HG02623 (cell line): Measurements from ENCODE around the gene ZFP91.

Experiments used
- ATAC-seq: cut with Tn5 transposase; IDR thresholded peaks from one replicate; pipeline ENCODE4 v1.9.1; 2021; ENCODE audit warnings: moderate library complexity; ENCODE audit not compliant: unreplicated experiment

The ZFP91 gene

DNA sequence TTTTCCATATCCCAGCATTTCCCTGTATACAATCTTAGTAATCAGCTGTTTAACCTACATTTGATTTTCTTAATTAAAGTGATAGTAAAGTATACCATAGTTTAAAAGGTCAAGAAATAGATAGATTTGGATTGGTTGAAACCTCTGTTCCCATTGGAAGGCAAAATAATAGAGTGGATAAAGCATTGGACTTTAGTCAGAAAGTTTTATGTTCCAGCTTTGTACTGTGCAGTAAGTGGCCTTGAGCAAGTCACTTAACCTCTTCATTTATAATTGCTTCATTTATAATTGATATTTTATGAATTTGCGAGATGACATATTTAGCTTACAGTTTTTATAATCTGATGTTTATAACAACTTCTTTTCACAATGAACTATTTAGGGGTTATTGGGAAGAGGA is 3.6 kb downstream of the ZFP91 start:
- ATAC-seq, result no peak

DNA sequence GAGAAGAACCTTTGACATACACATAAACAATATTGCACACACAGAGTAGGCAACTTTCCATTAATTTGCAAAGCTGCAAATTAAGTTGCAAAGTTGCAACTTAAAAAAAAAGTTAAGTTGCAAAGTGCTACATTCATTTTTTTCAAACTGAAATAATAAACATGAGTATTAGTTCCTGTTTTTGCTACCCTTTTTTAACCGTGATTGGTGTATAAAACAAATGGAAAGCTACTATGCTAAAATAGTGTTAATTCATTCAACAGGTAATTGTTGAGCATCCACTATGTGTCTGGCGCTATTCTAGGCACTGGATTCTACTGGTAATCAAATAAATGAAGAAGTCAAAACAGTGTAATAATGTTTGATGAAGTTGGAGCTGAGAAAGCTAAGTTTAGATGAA is 8.1 kb downstream of the ZFP91 start:
- ATAC-seq, result no peak

DNA sequence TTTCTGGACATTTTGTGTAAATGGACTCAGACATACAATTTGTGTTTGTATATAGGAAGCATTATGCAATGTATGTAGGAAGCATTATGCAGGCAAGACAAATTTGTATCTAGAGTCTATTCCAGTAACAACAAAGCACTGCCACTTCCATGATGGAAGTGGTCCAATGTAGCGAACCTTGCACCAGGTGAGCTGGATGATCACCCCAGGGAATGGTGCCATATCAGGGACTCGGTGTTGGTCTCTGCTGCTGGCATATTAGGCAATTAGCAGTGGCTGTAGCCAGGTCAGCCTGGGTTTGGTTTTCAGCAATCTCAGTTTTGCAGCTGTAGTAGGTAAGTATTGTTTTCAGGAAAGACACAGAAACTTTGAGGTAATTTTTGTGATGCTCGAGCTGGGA is 12.8 kb downstream of the ZFP91 start:
- ATAC-seq, result no peak

- no peak for ATAC-seq
Measured at GRCh38 chr11:58592760-58593472, 14.1 kb downstream of the ZFP91 start.

DNA sequence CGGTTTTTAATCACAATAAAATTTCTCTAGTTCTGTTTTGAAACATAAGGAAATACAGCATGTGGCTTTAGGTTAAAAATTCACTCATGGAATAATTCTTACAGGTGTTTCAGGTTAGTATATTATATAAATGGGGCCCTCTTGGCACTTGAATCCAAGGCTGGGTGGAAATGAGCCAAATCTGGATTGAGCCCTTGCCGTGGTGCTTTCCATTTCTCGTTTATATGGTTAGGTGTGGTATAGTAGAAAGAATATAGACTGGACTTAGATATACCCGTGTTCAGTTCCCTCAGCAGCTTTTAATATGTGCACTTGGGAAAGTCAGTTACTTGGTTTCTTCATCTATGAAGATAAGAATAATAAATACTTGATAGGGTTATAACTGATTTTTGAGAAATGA is 16.0 kb downstream of the ZFP91 start:
- no peak for ATAC-seq

GRCh38 chr11:58596621-58597020 is 17.8 kb downstream of the ZFP91 start:
- no peak for ATAC-seq

GRCh38 chr11:58597486-58598144 is 18.8 kb downstream of the ZFP91 start:
- no peak for ATAC-seq

DNA sequence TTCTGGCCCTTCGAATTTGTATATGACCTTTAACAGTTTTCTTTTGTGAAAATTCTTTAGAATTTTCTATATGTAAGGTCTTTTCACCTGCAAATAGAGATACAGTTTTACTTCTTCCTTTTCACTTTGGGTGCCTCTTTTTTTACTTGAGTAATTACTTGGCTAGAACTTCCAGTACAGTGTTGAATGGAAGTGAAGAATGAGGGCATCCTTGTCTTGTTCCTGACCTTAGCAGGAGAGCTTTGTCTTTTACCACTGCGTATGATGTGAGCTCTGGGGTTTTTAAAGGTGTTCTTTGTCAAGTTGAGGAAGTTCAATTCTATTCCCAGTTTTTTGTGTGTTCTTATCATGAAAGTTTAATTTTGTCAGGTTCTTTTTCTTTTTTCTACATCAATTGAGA is 21.6 kb downstream of the ZFP91 start:
- no peak for ATAC-seq

DNA sequence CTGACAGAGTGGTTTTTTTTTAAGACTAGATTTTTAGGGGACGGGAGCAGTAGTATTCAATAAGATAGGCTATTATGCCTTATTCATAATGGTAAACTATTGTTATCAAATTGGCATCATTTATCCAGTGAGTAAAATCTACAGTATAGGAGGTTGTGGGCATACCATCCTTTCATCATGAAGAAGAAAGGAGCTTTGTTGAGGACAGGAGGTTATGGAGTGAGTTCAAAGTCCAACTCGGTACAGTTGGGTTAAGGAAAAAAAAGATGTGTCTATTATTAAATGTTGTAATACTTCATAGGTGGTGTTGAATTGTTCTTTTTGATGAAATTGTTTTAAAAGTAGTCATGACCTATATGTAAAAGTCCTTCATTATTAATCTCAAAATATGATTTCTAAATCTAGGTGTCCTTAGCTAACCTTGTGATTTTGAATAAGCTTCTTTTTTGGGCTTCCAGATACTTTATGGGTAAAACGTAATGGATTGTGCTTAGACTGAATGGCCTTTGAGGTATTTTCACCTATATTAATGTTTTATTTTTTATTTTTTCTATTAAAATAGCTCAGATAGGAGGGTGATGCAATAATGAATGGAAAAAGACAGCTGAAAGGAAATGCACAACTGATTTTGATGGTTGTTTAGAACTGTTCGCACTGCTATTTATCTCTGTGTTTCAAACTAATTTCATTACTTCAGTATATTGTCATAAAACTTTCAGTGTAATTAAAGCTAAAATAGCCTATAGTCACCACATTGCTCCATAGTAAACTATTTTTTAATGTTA is 28.3 kb downstream of the ZFP91 start:
- no peak for ATAC-seq

GRCh38 chr11:58608331-58608730 is 29.5 kb downstream of the ZFP91 start:
- ATAC-seq, result no peak

GRCh38 chr11:58609723-58610122 is 30.9 kb downstream of the ZFP91 start:
- no peak for ATAC-seq

DNA sequence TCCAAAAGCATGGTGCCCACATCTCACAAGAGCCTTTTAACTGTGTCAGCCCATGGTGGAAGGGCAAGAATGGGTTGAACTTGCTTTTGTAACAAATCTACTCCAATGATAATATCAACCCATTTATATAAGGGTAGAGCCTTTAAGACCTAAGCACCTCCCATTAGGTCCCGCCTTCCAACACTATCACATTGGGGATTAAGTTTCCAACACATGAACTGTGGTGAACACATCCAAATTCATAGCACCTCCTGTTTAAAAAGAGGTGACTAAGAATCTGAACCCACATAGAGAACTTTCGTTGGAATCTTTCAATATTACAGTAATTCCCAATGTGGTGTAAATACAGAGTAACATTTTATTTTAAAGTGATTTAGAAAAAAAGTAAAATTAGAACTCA is 34.4 kb downstream of the ZFP91 start:
- no peak for ATAC-seq

GRCh38 chr11:58615559-58615958 is 36.7 kb downstream of the ZFP91 start:
- no peak for ATAC-seq

DNA sequence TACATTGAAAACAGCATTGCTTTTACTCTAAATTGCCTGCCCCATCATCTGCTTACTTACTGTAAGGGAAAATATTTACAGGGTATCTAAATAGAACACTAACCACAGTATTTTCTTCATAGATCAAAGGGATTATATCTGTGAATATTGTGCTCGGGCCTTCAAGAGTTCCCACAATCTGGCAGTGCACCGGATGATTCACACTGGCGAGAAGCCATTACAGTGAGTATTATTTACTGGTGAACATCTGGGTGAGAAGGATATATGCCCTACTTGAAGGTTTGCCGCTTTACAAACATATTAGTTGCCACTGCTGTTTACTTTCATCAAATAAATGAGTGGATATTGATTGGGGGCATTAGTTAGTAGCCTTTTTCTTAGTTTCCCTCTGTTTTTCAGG is 37.7 kb downstream of the ZFP91 start:
- no peak for ATAC-seq

DNA sequence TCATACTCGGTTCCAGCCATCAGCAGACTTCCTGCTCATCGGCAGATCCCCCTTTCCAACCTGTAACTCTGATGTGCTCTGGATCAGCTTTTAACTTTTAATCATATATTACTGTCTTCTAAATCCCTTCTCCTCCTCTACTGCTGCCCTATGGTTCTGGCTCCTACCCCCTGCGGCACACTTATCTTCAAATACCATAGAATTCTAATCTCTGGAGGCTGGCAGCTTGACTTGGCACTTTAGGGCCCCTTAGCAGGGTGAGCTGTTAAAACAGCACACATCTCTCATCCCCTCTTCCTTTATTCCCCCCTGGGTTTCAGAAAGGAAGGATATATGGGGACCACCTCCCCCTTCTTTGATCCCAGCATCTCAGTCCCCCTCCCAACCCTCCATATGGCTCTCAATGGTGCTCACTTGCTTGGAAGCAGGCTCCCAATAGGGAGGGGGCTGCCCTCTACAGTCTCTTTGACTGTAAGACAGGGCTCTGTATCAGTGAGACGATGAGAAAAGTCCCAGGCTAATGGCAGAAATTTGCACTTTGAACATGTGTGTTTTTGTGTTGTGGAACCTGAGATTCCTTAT is 39.2 kb downstream of the ZFP91 start:
- no peak for ATAC-seq

GRCh38 chr11:58621586-58622262 is 42.9 kb downstream of the ZFP91 start:
- peak; percentile 43 for ATAC-seq

DNA sequence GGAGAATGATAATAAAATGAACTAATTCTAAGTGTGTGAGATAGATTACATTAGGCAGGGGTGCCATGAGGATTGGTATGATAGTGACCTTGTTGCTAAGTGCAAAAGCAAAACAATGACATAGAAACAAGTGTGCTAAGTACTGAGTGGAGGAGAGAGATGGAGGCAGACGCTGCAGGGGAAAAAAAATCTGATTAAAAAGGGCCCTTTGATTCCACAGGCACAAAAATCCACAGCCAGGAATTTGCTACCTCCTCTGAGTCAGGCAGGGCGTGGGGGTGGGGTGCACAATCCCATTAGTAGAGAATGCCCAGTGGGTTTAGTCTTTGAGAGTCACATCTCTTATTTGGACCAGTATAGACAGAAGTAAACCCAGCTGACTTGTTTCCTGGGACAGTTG is 43.5 kb downstream of the ZFP91 start, which contains the start of gene CNTF:
TSS of gene CNTF (plus strand) at position 322 of the 400 bp plus-strand sequence. CDS start 88 bp downstream, outside the sequence.
- no peak for ATAC-seq

DNA sequence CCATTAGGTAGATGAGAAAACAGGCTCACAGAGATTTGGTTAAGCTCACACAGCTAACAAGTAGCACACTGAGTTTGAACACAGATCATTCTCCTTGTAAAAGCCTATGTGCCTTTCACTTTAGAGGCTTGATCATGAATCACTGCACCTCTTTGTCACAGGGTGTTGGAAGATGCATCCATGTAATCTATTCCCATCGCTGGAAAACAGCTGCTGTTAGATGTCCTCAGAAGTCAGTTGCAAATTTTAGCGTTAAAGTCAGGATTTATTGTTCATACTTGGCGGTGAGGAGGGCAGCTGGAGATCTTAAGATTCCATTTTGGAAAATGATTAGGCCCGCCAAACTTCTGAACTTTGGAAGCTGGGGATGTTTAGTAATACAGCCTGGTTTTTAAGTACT is 46.2 kb downstream of the ZFP91 start:
- ATAC-seq, result no peak

- ATAC-seq, result no peak
Measured at GRCh38 chr11:58625826-58626460, 47.1 kb downstream of the ZFP91 start.

DNA sequence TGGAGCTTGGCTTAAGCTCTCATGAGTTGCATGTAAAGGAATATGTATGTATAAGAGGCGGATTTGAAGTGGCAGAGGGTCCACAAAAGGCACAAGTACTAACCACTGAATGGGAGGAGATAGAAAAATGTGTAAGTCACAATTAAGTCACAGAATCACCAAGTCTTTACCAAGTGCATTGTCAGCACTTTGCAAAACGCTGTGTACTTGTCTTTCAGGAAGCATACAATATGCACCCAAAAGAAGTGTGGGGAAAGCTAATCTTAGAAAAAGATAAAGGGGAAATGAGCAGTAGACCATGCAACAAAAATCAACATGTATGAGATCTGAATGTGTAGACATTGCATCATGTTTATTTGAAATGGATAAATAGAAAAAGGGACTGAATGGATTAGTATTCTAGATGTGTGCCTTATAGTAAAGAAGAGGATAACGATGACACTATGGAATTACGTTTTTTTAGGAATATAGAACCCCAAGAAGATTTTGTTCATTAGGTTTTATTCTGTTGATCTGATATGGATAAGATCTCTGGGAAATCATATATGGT is 48.1 kb downstream of the ZFP91 start:
- no peak for ATAC-seq
